ENCODE data around the gene THEMIS2.

DNA sequence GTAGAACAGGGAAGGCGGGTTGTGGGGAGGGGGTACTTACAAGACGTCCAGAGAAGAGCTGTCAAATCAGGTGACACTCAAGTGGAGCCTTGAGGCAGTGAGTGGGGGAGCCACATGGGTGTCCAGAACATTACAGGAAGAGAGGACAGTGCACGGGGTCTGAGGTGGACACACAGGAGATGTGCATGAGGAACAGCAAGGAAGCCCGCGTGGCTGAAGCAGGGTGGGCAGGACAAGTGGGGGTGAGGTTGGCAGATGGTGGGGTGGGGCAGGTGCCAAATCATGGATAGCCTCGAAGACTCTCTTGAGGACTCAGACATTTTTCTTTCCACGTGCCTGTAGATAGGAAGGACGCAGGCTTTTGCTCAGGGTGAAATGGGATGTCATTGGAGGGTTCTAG, 63.4 kb downstream of the THEMIS2 start:
- TF ChIP-seq, protein P1, sequence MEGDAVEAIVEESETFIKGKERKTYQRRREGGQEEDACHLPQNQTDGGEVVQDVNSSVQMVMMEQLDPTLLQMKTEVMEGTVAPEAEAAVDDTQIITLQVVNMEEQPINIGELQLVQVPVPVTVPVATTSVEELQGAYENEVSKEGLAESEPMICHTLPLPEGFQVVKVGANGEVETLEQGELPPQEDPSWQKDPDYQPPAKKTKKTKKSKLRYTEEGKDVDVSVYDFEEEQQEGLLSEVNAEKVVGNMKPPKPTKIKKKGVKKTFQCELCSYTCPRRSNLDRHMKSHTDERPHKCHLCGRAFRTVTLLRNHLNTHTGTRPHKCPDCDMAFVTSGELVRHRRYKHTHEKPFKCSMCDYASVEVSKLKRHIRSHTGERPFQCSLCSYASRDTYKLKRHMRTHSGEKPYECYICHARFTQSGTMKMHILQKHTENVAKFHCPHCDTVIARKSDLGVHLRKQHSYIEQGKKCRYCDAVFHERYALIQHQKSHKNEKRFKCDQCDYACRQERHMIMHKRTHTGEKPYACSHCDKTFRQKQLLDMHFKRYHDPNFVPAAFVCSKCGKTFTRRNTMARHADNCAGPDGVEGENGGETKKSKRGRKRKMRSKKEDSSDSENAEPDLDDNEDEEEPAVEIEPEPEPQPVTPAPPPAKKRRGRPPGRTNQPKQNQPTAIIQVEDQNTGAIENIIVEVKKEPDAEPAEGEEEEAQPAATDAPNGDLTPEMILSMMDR (conservative IDR thresholded peaks at IDR 0.05; ENCODE audit: low read length), result no peak
- TF ChIP-seq EZH2phosphoT487 (IDR thresholded peaks at IDR 0.05; ENCODE audit: borderline replicate concordance, low read depth, low read length), result no peak
